Embryonic facial prominence (tissue), 1 donor: ENCODE data around the gene ZDHHC8.

Source experiments
- DNase-seq: peaks from one replicate; pipeline ENCODE4 v3.0.0-alpha.2; 2016; ENCODE audit errors: extremely low spot score

ZDHHC8 gene

GRCh38 chr22:20114506-20115475 lies 16.8 kb upstream of the ZDHHC8 start:
- DNase-seq, result no peak

DNA sequence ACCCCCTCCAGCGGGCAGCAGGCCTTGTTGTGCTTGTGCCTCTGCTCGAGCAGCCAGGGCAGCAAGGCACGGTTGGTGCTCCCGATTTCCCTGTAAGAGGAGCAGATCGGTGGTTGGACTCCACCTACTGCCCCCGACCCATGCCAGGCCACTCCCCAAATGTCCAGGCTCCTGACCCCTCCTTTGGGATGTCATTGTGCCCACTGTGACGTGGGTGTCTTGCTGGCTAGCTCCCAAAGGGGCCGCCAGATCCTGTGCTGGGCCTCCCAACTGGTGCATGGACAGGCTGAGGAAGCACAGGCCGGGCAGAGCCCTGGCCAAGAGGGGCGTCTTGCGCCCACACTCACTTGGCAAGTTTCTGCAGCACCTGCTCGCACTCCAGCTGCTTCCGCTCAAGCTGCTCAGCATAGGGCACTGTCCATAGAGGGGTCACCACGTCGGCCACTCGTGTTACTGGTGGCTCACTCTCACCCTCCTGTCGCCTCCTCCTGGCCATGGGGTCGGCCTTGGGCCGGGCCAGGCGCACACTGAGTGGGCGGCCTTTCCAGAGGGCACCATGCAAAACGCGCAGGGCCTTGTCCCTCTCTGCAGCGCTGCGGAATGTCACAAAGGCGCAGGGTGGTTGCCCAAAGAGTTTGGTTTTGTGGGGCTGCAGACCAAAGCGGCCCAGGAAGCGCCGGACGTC lies 15.8 kb upstream of the ZDHHC8 start, which contains the start of gene RANBP1:
RANBP1 (plus strand) TSS at position 414 of the 685 bp plus-strand sequence; CDS start at position 495, 81 bp downstream.
- no peak for DNase-seq

GRCh38 chr22:20116376-20116950 lies 15.1 kb upstream of the ZDHHC8 start:
- no peak for DNase-seq

DNA sequence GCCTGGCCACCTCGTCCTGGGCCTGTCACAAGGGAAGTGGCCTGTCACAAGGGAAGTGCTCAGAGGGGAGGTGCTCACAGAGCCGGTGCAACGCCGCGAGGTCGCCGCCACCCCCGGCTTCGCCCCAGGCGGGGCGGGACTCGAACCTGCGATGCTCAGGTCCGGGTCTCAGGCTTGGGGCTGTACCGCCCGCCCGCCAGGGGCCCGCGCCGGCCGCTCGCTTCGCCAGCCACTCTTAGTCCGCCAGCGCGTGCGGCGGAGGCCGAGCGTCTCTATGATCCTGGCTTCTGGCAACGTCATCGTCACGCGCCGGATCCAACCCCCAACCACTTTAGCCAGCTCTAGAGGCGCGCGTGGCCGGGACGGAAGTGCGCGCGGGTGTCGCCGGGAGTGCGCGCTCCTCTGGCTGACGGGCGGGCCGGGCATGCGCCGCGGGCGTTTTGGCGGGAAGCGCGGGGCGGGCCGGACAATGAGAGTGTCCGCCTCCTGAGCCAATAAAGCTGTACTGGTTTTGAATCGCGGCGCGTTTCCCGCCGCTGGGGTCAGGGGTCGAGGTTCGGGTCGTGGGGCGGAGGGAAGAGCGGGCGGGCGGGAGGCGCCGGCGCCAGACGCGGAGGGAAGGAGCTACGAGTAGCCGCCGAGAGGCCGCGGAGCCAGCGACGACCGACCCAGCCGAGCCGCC lies 14.5 kb upstream of the ZDHHC8 start, which contains the start of gene TRMT2A:
TRMT2A (minus strand) TSS at position 276 of the 682 bp plus-strand sequence. CDS start 320 bp downstream, outside the sequence.
- peak; percentile 93 for DNase-seq

DNA sequence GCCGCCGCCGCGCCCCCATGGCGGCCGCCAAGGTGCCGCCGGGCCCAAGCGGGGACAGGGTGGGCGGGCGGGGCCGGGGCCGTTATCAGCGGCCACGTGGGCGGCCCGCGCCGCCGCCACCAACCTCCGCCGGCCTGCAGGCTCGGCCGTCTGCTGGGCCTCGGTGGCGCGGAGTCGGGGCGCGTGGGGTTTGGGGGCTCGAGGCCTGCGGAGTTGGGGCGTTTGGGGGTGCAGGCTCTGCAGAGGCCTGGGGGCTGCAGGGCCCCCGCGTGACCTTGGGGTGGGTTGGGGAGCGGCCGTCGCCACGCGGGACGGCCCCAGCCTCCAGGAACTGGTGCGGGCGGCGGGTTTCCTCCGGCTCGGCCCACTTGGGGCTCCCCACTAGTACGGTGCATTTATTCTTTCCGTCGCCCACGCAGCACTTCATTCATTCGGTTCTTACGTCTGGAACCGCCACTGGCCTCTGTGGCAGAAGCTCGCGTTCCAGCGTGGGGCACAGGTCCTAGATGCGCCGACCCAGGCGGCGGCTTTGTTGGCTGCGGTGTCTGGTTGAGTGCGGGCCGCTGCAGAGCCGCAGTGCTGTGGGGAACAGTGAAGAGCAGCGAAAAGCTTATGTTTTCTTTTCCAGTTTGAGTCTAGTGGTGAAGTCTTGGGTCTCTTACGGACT lies 13.8 kb upstream of the ZDHHC8 start:
- no peak for DNase-seq

DNA sequence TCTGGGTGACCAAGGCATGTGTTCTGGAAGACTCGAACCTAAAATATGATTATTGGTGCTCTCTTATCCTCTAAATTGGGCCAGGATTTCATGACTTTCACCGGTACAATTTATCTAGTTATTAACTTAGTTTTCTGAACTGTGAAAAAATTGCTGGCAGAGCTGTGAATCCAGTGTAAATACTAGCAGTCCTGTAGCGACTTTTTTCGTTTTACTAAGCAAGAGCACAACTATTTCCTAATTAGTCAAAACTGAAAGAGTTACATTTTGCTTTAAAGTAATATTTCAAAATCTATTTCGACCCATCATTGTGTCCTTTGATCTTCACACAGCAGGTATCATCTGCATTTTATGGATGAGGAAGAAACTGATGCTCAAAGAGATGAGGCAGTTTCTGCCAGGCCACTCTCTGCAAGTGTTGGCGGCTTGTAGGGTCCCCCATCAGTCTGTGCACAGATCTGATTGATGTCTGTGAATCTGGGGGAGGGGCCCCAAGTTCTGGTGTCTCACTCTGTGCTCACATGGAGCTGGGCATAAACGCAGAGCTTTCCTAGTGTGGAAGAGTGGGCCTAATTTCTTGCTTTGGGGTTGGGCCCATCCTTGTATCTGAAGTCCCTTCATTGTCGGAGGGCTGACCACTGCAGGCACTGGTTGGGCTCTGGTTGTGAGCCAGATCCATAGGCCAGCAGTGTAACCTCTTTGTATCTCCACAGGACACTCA lies 13.1 kb upstream of the ZDHHC8 start:
- no peak for DNase-seq

DNA sequence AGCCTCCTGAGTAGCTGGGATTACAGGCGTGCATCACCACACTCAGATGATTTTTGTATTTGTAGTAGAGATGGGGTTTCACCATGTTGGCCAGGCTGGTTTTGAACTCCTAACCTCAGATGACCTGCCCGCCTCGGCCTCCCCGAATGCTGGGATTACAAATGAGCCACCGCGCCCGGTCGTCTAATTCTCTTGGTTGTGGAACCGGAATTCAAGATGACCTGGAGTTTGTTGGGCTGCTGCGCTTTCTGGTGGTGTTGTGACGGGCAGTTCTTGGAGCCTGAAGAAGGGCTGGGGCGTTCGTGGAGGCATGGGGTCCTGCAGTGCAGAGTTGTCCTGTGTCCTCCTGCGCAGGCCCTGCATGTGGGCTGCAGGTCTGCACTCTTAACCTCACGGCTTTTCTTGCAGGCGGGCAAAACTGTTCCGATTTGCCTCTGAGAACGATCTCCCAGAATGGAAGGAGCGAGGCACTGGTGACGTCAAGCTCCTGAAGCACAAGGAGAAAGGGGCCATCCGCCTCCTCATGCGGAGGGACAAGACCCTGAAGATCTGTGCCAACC lies 9.7 kb upstream of the ZDHHC8 start:
- DNase-seq, result no peak

DNA sequence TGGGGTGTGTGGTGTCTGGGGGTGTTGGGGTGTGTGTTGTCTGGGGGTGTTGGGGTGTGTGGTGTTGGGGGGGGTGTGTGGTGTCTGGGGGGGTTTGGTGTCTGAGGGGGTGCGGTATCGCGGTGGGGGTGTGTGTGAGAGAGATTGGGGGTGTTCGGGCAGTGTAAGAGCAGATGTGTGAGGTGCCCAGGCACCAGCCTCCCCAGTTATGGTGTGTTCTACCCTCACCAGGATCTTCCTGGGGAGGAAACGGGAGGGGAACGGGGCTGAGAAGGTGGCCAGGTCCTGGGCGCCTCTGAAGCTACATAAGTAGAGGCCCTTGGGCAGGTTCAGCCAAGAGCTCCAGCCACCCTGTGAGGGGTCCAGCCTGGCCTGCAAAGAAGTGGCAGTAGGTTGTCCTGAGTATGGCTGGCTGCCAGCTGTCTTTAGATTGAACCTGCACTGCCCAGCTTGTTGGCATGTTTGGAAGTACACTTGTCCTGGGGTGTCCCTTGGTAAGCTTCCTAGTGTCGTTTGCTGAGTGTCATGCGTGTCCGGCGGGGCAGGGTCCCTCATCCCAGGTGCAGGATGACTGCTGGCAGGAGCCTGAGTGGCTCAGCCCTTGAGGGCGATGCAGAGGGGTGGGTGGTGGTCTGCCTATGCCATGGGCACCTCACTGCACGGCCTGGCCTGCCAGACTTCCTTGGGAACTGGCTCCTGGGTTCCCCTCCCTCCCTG lies 8.1 kb upstream of the ZDHHC8 start:
- DNase-seq, result no peak

GRCh38 chr22:20124083-20124787 lies 7.4 kb upstream of the ZDHHC8 start:
- no peak for DNase-seq

DNA sequence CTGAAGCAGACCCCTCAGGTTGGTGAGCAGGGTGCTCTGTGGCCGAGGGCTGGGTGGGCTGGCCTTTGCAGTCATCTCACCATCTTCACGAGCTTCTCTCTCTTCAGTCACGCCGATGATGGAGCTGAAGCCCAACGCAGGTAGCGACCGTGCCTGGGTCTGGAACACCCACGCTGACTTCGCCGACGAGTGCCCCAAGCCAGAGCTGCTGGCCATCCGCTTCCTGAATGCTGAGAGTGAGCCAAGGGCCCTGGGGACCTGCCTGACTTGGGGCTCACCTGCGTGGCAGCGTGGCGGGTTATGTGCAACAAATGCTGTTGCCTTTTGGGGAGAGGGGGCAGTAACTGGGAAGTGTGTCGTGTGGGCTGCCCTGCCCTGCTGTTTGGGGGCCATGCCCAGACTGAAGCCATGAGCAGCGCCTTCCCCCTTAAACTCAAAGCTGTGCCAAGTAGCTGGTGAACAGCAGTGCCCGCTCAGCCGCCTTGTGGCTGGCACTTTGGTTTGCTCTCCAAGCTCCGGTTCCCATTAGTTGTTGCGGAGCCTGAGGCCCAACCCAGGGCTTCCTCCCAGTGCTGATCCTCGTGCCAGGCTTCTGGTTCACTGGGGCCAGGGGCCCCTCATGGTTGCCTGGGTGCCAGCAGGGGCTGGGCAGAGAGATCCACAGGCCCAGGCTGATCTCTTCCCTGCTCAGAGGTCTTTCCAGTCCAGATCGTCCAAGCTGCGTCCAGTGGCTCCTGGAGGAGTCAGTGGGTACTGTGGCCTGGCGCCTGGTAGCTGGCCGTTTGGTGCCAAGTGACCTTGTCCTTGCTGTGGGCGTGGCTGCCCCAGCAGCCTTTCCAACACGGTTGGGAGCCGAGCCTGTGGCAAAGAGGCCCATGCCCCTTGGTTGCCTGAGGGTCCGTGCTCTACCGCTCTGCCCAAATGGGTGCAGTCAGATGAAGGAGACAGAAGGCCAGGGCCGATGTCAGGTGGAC lies 6.1 kb upstream of the ZDHHC8 start:
- DNase-seq, result no peak

- no peak for DNase-seq
Measured at GRCh38 chr22:20126284-20127029, 5.1 kb upstream of the ZDHHC8 start.

GRCh38 chr22:20127318-20127868 lies 4.2 kb upstream of the ZDHHC8 start:
- no peak for DNase-seq

GRCh38 chr22:20127869-20128618 lies 3.6 kb upstream of the ZDHHC8 start:
- DNase-seq, result no peak

- no peak for DNase-seq
Measured at GRCh38 chr22:20128619-20128901, 3.0 kb upstream of the ZDHHC8 start.

GRCh38 chr22:20128902-20129746 lies 2.5 kb upstream of the ZDHHC8 start:
- no peak for DNase-seq
